Osteocyte (in vitro differentiated cells): ENCODE results near the gene CALML6. TPM values are rescaled to one million over a fixed set of nuclear protein-coding genes. Genes with fewer than 3 reads are reported as not detected.

Source experiments
- DNase-seq: peaks from one replicate; pipeline ENCODE4 v3.0.0; 2021; ENCODE audit warnings: mixed read lengths; ENCODE audit not compliant: unreplicated experiment; ENCODE audit errors: extremely low spot score
- H3K27ac Mint-ChIP-seq: one replicate; pipeline ENCODE4 v1.8.0; 2021; ENCODE audit warnings: mild to moderate bottlenecking, mixed read lengths; ENCODE audit not compliant: unreplicated experiment
- H3K27me3 Mint-ChIP-seq: one replicate; pipeline ENCODE4 v1.8.0; 2021; ENCODE audit warnings: mixed read lengths; ENCODE audit not compliant: unreplicated experiment
- H3K36me3 Mint-ChIP-seq: one replicate; pipeline ENCODE4 v1.8.0; 2021; ENCODE audit warnings: mixed read lengths; ENCODE audit not compliant: unreplicated experiment
- H3K4me1 Mint-ChIP-seq: one replicate; pipeline ENCODE4 v1.8.0; 2021; ENCODE audit warnings: mixed read lengths; ENCODE audit not compliant: unreplicated experiment
- H3K4me3 Mint-ChIP-seq: one replicate; pipeline ENCODE4 v1.8.0; 2021; ENCODE audit warnings: mild to moderate bottlenecking, moderate library complexity, mixed read lengths; ENCODE audit not compliant: unreplicated experiment
- H3K9me3 Mint-ChIP-seq: one replicate; pipeline ENCODE4 v1.8.0; 2021; ENCODE audit warnings: mixed read lengths; ENCODE audit not compliant: unreplicated experiment
- total RNA-seq: library from RNA; stranded (reverse); gene quantifications from 2 replicates; pipeline ENCODE4 v1.2.1, GENCODE V29; 2021
- TF ChIP-seq, protein P1 (sequence below): fragments of 200-600 bp; sonication (generic); IDR thresholded peaks from 2 replicates; pipeline ENCODE4 v1.5.0; 2021; ENCODE audit warnings: antibody characterized with exemption, mild to moderate bottlenecking, moderate library complexity

CALML6 gene
- total RNA-seq, 1 donor from 2014 or later: 2.5 TPM

DNA sequence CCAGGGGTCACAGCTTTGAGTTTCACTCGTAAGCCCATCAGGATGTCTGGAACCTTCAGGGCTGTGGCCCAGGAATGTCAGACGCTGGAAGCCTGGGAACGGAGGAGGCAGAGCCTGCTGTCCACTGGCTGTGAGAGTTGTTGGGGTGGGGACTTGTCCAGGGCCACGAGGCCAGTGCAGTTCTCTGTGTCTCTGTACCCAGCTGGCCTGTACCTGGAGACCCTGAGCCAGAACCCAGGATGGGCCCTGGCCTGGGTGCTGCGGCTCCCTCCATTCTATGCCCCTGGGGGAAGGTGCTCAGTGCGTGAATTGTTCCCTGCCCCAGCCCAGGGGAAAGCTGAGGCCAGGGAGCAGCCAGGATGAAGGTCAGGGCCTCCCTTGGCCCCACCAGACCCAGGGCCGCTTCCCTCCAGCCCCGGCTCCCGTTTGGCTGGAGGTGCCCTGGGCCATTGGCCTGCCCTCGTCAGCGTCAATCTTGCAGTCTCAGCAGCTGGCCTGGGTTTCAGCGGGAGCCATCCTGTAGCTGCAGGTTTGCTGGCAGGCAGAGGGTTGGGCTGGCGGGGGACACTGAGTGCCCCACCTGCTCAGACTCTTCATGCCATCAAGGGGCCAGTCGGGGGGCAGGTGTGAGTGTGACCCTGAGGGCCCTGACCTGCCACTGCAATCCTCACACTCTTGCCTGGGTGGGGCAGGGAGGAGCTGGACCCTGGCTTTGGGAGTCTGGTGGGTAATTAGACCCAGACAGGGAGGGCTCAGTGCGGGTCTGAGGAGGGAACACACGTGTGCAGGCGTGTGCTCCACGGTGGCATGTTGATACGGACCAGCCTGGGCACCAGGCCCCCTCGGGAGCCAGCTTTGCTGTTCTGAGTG, 724 bp upstream of the CALML6 start:
- H3K36me3 Mint-ChIP-seq: no peaks in the 10 kb centered on the region

DNA sequence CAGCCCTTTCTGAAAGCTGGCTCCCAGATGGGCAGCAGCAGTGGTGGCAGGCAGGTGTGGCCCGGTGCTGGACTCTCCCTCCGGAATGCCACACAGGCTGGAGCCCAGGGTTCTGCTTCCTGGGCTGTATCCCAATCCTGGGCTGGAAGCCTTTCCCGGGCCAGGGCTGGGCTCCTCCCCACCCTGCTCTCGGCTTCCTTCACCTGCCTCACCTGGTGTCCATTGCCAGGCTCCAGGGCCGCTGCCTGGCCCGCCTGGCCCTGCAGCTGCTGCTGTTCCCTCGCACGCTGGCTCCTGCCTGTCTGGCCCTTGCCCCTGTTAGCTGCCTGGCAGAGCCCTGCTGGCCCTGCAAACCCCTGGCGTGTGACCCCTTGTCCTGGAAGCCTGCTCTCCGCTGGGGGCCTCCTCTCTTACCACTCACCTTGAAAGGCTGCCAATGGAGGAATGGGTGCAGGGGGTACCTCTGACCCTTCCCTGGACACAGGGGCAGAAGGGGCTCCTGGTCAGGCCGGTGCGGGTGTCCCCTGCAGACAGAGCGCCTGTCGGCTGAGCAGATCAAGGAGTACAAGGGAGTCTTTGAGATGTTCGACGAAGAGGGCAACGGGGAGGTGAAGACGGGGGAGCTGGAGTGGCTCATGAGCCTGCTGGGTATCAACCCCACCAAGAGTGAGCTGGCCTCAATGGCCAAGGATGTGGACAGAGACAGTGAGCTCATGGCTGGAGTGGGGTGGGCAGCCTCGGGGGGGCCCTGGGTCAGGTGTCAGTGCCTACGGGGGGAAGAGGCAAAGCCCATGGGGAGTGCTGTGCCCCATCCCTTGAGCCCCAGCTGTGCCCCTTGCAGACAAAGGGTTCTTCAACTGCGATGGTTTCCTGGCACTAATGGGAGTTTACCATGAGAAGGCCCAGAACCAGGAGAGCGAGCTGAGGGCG, 1.1 kb downstream of the CALML6 start:
- Mint-ChIP-seq H3K27me3 (no peaks in the 10 kb centered on the region), H3K27ac (no peak overlapping the region), H3K4me1 (no peaks in the 10 kb centered on the region), H3K9me3 (no peaks in the 10 kb centered on the region), H3K4me3 (no peak overlapping the region), H3K36me3 (no peaks in the 10 kb centered on the region)
- TF ChIP-seq, protein P1, sequence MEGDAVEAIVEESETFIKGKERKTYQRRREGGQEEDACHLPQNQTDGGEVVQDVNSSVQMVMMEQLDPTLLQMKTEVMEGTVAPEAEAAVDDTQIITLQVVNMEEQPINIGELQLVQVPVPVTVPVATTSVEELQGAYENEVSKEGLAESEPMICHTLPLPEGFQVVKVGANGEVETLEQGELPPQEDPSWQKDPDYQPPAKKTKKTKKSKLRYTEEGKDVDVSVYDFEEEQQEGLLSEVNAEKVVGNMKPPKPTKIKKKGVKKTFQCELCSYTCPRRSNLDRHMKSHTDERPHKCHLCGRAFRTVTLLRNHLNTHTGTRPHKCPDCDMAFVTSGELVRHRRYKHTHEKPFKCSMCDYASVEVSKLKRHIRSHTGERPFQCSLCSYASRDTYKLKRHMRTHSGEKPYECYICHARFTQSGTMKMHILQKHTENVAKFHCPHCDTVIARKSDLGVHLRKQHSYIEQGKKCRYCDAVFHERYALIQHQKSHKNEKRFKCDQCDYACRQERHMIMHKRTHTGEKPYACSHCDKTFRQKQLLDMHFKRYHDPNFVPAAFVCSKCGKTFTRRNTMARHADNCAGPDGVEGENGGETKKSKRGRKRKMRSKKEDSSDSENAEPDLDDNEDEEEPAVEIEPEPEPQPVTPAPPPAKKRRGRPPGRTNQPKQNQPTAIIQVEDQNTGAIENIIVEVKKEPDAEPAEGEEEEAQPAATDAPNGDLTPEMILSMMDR: no peak
- DNase-seq: no peak

More for the DNA sequence above, 724 bp upstream of the CALML6 start:
- Mint-ChIP-seq H3K27me3 (no peaks in the 10 kb centered on the region), H3K4me1 (peaks cover 7% of the 10 kb centered on the region), H3K27ac (no peak overlapping the region), H3K9me3 (no peaks in the 10 kb centered on the region), H3K4me3 (no peak overlapping the region)
- TF ChIP-seq, protein P1: no peak
- peak; percentile 78 for DNase-seq

DNA sequence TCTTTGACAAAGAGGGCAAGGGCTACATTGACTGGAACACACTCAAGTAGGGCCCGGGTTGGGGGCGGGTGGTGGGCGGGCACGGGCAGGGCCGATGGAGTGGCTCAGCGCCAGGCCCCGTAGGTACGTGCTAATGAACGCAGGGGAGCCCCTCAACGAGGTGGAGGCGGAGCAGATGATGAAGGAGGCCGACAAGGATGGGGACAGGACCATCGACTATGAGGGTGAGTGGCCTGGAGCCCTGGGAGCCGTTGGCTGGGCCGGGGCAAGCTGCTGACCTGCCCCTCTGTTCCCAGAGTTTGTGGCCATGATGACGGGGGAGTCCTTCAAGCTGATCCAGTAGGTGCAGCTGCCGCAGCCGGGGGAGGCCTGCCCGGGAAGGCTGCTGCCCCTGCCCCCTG, 1.8 kb downstream of the CALML6 start:
- no peaks in the 10 kb centered on the region for H3K4me1 Mint-ChIP-seq
- TF ChIP-seq, protein P1: no peak
- no peak overlapping the region for H3K4me3 Mint-ChIP-seq
- H3K36me3 Mint-ChIP-seq: no peaks in the 10 kb centered on the region
- no peaks in the 10 kb centered on the region for H3K9me3 Mint-ChIP-seq
- H3K27me3 Mint-ChIP-seq: no peaks in the 10 kb centered on the region
- DNase-seq: no peak
- no peak overlapping the region for H3K27ac Mint-ChIP-seq

DNA sequence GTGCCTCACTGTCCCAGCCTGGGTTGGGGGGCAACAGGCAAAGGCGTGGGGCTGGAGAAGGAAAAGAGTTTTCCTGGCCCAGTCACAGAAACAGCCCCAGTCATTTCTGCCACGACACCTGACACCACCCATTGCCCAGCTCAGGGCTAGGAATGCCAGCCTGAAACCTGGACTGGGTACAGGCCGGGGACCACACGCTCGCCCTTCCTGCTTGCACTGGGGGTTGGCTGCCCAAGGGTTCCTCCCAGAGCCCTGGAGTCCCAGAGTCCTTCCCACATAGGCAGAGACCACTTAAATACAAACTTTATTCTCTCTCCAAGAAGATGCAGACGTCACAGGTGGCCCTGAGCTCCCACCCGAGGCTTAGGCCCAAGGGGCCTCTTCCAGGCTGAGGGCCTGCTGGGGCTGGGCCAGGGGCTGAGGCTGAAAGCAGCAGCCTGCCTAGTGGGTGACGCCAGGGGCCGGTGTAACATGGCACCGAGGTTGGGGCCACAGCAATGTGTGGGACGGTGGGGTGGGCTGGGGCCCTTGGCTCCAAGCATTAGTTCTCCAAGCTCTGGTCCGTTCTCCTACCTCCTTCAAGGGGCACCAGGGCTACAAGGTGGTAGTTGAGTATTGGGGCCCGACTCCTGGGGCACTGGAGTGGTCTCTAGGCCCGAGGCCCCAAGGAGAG, 2.4 kb downstream of the CALML6 start:
- TF ChIP-seq, protein P1: no peak
- no peaks in the 10 kb centered on the region for H3K27me3 Mint-ChIP-seq
- no peaks in the 10 kb centered on the region for H3K36me3 Mint-ChIP-seq
- no peak for DNase-seq
- H3K4me3 Mint-ChIP-seq: no peak overlapping the region
- no peaks in the 10 kb centered on the region for H3K9me3 Mint-ChIP-seq
- no peak overlapping the region for H3K27ac Mint-ChIP-seq
- H3K4me1 Mint-ChIP-seq: no peaks in the 10 kb centered on the region
